Spleen (tissue), 7 donors: ENCODE results near the gene RNF166.

Source experiments
- CTCF ChIP-seq, 11 experiments: fragments of 200-600 bp in 7 of 11; fragments of 450-650 bp in 4 of 11; sonication (generic) in 4 of 11; IDR thresholded peaks in 8 of 11; conservative IDR thresholded peaks in 3 of 11; 1 replicate in 7 of 11; 2 replicates in 4 of 11; pipeline versions ENCODE4 v1.4.0 to v1.8.0; 2016 to 2021; ENCODE audit warnings: antibody characterized with exemption in 11 of 11, inconsistent platforms in 4 of 11, mild to moderate bottlenecking in 1 of 11
- POLR2A ChIP-seq, 3 donors: fragments of 450-650 bp; IDR thresholded peaks; one replicate each; pipeline ENCODE4 v1.5.1; 2017; ENCODE audit warnings: antibody characterized with exemption in 3 of 3, mild to moderate bottlenecking in 1 of 3
- donor health status: DM: no; HTN: no; CAD: no; lungs with moderate emphysema.
- donor health status: DM: no; HTN: no; CAD: no.
- donor health status: DM: no; HTN: no; CAD: no.

GRCh38 chr16:88650749-88651275 lies 55.4 kb downstream of the RNF166 start, which contains the start of gene CYBA:
- TF ChIP-seq CTCF (IDR thresholded peaks at IDR 0.05 in 8 of 11, conservative IDR thresholded peaks at IDR 0.05 in 3 of 11) (peak in 1 of 11 experiments; percentile 13), POLR2A (IDR thresholded peaks at IDR 0.05) (peak; percentile 29 to 55 (median 37))
